HG03520 (cell line): Measurements from ENCODE around the gene SLC39A3.

ENCODE experiments used
- ATAC-seq: cut with Tn5 transposase; IDR thresholded peaks from one replicate; pipeline ENCODE4 v1.9.1; 2021; ENCODE audit warnings: mild to moderate bottlenecking, moderate library complexity; ENCODE audit not compliant: unreplicated experiment

Gene SLC39A3

DNA sequence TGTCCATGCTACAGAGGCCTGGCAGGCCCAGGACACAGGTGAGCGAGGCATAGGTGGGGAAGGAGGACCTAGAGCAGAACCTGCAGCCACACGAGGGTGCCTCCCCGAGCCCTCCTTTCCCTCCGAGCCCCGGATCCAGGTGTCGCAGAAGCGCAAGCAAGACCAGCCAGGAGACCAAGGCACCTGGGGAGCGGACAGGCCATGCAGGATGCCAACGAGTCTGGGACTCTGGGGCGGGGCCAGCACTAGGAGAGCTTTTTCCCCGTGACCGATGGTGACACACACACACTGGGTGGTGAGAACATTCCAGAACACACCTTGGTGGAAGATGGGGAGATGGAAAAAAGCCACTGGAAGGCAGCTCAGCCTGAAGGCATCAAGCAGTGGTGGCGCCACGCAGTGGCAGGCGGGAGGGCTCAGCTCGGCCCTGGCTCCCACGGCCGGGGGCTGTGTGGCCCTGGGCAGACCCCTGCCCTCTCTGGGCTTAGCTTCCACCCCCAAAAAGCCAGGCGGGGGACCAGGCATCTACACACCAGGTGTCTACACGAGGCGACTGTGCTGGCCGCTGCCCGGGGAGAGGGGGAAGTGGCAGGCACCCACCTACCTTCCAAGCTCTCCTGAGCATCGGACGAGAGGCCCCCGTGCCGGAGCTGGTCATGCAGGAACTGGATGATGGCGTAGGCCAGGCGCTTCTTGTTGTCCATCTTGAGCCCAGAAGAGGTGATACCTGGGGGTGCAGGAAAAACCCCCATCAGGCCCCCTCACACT, 28.7 kb upstream of the SLC39A3 start:
- ATAC-seq = no peak

DNA sequence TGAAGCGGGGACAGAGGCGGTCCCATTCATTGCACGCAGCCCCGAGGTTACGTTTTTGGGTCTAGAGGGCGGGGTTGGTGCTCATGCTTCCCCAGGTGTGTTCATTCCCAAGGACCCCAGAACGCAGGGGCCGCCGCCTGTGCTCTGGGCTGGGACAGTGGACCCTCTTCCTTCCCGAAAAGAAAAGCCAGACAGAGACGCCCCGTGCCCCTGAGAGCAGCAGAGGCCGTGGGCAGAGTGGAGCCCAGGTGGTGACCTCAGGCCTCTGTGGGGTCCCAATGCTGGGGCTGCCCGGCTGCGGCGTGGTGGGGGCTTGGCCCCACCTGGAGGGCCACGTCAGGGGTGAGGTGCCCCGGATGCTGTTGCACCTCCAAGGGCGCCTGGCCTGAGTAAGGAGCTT, 27.9 kb upstream of the SLC39A3 start:
- ATAC-seq = no peak

- no peak for ATAC-seq
Measured at GRCh38 chr19:2766594-2767372, 27.0 kb upstream of the SLC39A3 start.

DNA sequence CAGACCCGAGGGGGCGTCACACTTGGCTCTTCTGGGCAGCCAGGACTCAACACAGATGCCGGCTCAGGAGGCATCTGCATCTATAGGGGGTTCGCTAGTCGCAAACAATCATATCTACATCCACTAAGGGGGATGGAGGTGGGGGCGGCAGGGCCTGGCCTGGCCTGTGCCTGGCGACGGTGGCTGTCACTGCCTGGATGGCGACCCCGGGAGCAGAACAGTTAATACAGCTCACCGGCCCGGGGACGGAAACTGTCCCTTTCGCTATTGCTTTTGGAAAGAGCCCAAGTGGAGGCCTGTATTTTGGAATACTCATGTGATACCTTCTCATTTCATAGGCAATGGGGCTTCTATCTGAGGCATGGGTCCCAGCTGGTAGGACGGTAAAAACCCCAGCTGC, 25.6 kb upstream of the SLC39A3 start:
- ATAC-seq = no peak

DNA sequence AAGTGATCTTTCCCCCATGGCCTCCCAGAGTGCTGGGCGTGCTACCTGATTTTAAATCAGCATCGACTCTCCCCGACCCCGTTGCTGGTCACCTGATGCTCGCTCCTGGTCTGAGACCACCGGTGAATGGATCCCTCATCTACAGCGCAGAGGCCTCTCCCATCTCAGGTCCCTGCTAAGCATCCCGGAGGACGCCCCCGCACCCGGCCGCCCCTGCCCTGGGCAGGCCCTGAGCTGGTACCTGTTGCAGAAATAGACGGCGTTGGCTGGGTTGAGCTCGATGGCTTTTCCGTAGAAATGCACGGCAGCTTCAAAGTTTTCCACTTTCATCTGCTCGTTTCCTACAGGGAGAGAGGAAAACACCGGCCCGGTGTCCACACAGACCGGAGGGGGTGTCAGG, 25.1 kb upstream of the SLC39A3 start:
- no peak for ATAC-seq

DNA sequence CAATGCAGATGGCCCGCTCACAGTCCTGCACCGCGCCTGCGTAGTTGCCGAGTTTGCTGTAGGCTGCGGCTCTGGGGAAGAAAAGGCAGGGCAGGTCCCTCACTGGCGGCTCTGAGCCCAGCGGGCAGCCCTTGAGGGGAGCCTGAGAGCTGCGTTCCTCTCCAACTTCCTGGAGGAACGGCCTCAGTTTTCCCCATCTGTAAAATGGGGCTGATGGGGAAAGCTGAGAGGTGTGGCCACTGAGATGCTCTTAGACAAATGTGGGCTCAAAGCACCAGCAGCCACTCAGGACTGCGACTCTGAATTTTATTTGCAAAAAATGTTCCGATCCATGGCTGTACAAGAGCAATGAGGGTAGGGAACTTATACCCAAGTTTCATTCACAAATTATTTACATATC, 23.9 kb upstream of the SLC39A3 start:
- no peak for ATAC-seq

GRCh38 chr19:2762783-2763496, 23.1 kb upstream of the SLC39A3 start:
- no peak for ATAC-seq

DNA sequence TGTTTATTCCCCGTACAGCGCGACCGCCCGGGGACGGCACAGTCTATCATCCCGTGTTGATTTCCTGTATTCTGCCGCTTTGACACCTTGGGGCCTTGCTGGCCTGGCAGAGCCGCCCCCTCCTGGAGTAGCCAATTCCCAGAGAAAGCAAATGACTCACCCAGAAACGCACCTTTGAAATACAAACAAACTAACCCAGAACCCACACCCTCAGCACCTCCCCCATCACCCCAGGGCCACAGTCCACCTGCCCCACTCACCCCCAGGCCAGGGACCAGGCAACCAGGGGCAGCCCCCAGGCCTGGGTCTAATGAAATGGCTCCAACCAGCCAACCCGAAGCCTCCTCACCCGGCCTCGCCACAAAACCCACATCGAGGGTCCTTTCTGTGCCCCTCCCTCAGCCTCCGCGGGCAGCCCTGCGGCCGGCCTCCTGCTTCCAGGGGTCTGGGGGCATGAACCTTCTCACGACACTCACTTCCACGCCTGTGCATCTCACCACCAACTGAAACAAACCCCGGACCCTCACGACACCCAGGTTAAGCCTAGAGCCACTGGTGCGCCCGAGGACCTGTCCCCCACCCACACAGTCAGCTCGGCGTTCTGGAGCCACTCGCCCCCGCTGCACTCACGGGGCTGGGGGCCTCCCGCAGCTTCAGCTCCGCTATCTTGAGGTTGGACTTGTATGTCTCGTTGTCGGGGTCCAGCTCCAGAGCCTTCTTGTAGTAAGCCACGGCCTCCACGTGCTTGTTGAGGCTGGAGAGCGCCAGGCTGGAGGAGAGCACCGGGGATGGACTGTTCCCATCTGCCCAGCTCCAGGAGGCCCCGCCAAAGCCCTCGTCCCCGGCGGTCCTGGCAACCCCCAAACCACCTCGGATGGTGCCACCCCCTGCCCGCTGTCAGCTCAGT, 22.3 kb upstream of the SLC39A3 start:
- ATAC-seq = no peak

GRCh38 chr19:2761309-2761677, 21.5 kb upstream of the SLC39A3 start:
- ATAC-seq = no peak

DNA sequence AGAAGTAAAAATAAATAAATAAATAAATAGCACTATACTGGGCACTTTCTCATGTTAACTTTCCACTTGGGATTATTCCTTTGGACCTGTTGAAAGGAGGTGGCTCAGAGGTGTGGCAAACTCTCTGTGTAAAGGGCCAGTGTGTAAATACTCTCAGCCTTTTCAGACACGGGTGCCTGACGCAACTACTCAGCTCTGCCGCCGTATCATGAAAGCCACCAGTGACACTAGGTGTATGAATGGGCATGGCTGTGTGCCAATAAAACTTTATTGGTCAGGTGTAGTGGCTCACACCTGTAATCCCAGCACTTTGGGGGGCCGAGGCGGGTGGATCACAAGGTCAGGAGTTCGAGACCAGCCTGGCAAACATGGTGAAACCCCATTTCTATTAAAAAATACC, 20.1 kb upstream of the SLC39A3 start:
- no peak for ATAC-seq

DNA sequence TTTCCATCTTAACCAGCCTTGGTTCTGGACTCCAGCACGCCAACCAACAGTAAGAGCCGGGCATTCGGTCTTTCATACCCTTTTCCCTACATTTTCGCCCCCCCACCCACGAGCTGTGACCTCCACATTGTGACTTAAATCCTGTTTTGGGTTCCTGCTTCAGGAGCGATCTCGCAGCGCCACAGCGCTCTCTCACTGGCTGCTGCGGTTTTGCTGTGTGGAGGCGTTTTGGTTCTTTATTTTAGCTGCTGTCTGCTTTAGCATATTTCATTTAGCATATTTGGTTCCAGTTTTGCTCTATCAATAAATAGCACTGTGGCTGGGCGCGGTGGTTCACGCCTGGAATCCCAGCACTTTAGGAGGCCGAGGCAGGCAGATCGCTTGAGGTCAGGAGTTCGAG, 19.5 kb upstream of the SLC39A3 start:
- no peak for ATAC-seq

DNA sequence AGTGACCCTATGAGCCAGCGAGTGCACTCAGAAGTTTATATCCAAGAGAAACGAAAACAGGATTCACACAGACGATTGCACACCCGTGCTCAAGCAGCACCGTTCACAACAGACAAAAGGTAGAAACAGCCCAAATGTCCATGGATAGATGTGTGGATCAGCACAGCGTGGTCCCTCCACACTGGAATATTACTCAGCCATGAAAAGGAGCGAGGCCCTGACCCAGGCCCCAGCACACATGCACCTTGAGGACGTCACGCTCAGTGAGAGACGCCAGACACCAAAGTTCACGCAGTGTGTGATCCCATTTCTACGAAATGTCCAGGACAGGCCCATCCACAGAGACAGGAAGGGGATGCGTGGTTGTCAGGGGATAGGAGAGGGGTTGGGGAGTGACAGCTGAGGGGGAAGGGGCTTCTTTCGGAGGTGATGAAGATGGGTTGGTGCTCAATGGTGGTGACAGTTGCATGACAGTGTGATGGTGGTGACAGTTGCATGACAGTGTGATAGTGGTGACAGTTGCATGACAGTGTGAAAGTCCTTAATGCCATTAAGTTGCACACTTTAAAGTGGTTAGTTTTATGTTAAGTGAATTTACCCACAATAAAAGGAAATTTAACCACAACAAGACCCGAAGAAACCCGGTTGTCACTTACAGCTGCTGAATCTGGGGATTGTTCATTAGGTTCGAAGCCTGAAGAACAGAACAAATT, 18.9 kb upstream of the SLC39A3 start:
- ATAC-seq = no peak

GRCh38 chr19:2756921-2757881, 17.4 kb upstream of the SLC39A3 start:
- no peak for ATAC-seq

GRCh38 chr19:2756477-2756876, 16.7 kb upstream of the SLC39A3 start:
- no peak for ATAC-seq

DNA sequence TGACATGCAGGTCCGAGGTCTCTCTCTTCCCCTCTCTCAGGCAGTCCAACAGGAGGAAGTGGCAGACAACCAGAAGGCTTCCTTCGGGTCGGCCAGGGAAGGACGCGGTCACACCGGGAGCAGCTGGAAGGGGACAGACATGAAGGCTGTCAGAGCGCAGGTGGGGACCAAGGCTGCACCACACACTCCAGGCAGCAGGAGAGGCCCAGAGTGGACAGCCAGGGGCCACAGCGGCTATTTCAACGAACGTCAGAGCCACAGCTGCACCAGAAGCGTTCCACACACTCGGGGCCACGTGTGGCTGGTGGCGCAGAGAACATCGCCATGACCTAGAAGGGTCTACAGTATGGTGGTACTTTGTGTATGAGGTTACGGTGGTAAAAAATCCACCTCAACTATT, 16.0 kb upstream of the SLC39A3 start:
- ATAC-seq = no peak

DNA sequence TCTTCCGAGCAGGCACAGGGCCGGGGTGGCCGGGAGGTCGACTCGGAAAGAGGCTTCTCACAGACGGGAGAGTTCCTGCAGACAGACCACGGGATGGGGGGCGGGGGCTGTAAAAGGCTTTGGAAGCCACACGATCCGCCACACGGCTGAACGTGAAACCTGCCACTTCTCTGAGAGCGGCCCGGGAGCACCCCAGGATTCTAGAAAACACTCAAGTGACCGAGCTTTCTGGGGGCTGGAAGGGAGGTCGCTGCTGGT, 15.6 kb upstream of the SLC39A3 start:
- ATAC-seq = no peak

DNA sequence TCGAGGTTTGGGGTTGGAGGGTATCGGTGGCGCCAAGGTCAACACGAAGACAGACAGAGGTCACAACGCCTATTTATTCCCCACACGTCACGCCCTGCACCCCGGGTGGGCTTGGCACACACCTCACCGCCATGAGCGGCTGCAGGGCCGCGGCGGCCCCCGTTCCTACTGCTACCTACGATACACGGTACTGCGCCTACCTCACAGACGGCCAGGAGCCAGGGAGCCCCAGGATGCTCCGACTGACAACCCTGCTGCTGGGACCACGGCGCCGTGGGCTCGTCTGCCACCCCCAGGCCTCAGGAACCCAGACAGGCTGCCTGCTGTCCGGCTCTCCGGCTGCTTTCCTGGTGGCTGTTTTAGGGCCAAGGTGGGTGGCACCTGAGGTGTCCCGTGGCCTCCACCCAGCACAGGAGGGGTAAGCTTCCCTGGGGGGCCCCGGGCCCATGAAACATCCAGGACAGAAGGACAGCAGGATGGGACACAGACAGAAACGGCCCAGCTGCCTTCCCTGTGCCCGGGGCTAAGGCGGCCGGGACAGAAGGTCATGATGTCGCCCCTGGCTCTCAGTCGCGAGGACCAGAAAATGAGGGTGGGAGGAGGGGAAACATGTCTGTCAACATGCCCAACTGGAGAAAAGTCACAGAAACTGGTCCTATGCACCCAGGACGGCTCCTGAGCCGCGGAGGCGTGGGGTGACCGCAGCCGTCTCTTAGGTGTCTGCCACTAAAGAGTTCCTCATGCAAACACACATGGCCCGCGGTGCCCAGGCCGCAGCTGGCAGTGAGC, 15.0 kb upstream of the SLC39A3 start:
- no peak for ATAC-seq

GRCh38 chr19:2751438-2751830, 11.6 kb upstream of the SLC39A3 start:
- ATAC-seq = no peak
